Measurements from ENCODE around the gene FANCC.

GRCh38 chr9:95111716-95112115 lies 205.8 kb downstream of the FANCC start:
- TF ChIP-seq, protein P1, sequence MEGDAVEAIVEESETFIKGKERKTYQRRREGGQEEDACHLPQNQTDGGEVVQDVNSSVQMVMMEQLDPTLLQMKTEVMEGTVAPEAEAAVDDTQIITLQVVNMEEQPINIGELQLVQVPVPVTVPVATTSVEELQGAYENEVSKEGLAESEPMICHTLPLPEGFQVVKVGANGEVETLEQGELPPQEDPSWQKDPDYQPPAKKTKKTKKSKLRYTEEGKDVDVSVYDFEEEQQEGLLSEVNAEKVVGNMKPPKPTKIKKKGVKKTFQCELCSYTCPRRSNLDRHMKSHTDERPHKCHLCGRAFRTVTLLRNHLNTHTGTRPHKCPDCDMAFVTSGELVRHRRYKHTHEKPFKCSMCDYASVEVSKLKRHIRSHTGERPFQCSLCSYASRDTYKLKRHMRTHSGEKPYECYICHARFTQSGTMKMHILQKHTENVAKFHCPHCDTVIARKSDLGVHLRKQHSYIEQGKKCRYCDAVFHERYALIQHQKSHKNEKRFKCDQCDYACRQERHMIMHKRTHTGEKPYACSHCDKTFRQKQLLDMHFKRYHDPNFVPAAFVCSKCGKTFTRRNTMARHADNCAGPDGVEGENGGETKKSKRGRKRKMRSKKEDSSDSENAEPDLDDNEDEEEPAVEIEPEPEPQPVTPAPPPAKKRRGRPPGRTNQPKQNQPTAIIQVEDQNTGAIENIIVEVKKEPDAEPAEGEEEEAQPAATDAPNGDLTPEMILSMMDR (IDR thresholded peaks at IDR 0.05) = no peak
- TF ChIP-seq POLR2A (IDR thresholded peaks at IDR 0.05) = no peak
